GM11168 (cell line): ENCODE data around the gene CTXN1.

Experiments used
- in situ Hi-C: fragments of 300-500 bp; cut with MboI; formaldehyde crosslinking; loops from one replicate; pipeline ENCODE4 v1.12.0; 2022; ENCODE audit warnings: low sequenced_read_pairs; ENCODE audit not compliant: unreplicated experiment

CTXN1 gene

DNA sequence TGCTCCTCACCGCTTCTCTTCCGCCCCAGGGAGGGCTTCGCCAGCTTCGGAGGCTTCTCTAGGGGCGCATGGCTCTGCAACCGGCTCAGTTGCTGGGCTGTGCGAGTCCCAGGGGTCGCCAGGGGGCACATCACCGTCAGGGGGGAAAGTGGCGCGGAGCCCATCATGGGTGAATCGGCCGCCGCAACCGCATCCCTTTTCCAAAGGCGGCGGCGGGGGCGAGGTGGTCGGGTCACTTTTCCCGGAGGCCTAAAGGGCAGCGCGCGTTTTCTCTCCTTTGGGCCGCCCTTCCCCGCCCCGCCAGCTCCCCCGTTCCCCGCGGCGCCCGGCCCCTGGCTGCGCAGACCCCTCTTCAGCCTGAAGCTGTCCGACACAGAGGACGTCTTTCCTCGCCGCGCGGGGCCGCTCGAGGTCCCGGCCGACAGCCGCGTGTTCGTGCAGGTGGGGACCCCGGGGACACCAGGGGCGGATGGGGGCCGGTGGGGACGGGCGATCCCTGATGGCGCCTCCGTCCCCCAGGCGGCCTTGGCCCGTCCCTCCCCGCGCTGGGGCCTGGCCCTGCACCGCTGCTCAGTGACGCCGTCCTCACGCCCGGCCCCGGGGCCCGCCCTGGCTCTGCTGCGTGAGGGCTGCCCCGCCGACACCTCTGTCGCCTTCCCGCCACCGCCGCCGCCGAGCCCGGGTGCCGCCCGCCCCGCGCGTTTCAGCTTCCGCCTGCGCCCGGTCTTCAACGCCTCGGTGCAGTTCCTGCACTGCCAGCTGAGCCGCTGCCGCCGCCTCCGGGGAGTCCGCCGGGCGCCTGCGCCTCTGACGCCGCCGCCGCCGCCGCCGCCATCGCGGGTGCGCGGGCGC lies 9.6 kb downstream of the CTXN1 start:
- in situ Hi-C loops: no loop called here

DNA sequence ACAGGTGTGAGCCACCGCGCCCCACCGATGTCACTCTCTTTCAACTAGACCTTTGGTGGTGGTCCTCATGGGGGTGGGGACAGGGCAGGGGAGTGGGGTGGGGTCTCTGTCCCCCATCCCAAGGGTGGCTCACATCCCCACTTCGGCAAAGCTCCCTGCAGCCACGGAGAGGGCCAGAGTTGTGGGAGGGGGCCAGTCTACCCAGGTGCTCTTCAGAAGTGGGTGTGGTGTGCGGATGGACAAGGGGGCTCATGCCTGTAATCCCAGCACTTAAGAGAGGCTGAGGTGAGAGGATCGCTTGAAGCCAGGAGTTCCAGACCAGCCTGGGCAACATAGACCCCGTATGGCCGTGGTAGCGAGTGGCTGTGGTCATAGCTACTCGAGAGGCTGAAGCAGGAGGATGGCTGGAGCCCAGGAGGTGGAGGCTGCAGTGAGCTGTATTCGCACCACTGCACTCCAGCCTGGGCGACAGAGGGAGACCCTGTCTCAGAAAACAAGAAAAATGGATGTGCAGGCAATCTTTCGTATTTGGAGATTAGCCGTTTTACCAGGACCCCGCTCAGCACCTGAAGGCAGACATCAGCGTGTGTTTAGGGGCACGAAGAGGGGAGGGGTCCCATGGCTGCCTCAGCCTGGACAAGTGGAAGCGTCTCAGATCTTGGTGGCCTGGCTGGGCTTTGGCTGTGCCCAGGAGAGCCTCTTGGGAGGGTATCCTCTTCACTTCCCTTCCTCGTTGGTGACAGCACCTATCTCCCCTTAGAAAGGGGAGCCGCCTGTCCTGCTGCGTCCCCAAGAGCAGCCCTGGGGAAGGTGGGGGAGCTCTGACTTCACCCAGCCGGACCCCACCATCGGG lies 10.5 kb downstream of the CTXN1 start:
- in situ Hi-C loops: no loop called here

DNA sequence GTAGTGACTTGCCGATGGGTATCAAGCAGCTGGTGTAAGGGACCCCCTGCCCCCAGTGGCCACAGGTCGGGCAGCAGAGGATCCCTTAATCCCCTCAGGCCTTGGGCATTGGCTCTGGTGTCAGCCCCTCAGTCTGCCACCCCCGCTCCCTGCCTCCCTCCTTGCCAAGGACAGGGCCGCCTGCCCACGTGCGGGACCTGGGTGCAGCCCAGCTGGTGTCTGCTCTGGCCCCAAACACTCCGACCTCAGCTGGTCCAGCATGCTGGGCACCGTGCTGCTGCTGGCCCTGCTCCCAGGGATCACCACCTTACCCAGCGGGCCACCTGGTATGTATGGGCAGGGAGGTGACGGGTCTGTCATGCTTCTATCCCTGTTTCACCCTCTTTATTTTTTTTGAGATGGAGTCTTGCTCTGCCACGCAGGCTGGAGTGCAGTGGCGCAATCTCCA lies 11.3 kb downstream of the CTXN1 start, which contains the start of gene TGFBR3L:
TSS of gene TGFBR3L (plus strand) at position 233 of the 448 bp plus-strand sequence.
- in situ Hi-C loops: no loop called here

DNA sequence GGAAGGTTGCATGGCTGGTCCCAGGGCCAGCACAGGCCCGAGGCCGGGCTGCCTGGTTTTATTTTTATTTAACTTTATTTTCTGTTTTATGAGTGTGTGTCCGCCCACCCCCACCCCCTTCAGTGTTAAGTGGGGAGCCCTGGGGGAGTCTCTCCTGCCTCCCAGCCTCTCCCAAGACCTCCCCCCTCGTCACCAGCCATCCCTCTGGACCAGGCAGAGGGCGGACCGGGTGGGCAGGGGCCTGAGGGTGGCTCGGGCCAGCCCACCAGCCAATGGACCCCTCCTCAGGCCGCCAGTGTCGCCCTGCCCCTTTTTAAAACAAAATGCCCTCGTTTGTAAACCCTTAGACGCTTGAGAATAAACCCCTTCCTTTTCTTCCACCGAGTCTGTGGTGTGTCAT lies 11.8 kb downstream of the CTXN1 start:
- in situ Hi-C loops: no loop called here

DNA sequence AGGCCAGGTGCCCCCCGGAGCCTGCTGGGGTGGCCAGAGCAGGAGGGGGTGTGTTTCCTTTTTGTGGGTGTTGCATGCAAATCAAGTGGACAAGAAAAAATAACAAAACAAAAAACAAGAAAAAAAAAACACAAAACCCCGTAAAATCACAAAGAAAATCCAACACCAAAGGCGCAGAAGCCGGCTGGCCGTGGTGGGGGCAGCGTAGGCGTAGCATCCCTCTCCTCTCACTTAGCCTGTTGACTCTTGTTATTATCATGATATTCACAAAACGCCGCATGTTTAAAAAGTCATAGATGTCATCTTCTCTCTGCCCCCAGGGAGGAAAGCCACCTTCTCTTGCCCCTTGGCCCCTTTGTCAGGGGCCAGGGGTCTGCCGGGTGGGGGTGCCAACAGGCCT lies 12.3 kb downstream of the CTXN1 start:
- in situ Hi-C loops: no loop called here

DNA sequence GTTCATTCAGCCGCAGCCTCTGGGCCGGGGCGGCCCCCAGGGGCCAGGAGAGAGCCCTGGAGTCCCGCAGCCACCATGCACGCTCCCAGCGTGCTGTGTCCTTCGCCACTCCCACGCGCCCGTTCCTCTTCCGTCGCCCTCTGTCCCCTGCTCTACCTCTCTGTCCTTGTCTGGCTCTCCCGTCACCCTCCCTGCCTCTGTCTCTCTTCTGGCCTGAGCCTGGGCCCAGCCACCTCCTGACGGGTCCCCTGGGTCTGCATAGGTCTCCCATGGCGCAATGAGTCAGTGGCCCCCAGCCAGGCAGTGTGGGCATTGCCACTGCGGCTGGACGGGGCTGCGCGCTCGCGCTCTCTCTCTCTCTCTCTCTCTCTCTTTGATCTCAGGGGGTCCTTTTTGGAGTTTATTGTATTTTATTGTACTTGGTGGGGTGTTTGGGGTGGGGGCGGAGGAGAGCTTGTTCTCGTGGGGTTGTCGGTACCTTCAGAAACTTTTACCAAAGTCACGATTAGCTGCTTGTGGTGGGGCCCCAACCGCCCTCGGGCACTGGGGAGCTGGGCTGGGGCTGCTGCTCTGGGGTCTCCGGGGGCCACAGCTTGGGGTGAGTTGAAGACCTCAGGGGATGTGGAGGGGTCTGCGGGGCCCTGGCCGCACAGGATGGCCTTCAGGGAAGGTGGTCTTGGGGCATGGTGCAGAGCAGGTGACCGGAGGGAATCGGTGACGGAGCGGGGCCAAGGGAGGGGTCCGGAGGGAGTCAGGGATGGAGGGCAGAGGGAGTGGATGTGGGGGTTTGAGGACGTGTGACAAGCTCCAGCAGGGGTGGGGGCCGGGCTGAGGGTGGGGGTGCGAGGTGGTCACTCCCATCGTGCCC lies 13.0 kb downstream of the CTXN1 start:
- in situ Hi-C loops: no loop called here

DNA sequence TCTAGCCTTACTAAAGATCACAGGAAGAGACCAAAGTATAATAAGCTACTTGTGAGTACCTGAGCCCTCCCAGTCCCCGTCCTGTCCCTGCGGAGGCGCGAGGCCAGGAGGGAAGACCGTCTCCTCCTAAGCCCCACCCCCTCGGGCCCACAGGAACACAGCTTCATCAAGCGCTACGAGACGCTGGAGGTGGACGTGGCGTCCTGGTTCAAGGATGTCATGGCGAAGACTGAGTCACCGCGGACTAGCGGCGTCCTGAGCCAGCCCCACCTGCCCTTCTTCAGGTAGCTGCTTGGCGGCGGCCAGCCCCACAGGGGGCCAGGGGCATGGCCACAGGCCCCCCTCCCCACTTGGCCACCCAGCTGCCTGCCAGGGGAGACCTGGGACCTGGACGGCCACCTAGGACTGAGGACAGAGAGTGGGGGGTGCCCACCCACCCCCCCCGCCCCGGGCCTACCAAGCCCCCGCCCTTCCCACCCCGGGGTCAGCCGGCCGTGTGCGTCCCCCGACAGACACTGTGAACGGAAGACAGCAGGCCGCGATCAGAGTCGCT lies 13.7 kb downstream of the CTXN1 start:
- in situ Hi-C loops: no loop called here

DNA sequence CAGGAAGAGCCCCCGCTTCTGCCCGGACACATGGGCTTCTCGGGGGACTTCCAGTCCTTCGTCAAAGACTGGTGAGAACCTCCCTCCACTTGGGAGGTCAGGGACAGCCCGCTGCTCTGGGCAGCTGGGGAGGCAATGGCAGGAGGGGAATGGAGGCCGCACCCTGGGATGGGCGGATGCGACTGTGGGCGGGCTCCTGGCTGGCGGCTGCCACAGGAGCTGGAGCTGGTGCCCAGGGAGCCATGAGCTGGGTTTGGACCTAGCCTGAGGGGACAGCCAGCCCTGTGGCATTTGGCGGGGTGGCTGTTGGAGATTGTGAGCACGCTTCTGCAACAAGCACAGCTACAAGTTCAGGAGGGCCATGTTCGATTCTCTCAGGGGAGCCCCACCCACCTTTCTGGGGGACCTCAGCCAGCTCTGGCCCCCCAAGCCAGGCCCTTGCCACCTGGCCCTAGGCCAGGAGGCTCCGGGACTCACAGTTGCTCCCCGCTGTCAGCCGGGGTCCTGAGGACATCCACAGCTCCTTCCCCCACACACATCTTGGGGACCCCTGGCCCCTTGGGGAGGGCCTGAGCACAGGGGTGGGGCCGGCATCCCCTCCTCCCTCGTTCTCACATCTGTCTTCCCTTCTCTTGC lies 14.3 kb downstream of the CTXN1 start:
- in situ Hi-C loops: no loop called here

DNA sequence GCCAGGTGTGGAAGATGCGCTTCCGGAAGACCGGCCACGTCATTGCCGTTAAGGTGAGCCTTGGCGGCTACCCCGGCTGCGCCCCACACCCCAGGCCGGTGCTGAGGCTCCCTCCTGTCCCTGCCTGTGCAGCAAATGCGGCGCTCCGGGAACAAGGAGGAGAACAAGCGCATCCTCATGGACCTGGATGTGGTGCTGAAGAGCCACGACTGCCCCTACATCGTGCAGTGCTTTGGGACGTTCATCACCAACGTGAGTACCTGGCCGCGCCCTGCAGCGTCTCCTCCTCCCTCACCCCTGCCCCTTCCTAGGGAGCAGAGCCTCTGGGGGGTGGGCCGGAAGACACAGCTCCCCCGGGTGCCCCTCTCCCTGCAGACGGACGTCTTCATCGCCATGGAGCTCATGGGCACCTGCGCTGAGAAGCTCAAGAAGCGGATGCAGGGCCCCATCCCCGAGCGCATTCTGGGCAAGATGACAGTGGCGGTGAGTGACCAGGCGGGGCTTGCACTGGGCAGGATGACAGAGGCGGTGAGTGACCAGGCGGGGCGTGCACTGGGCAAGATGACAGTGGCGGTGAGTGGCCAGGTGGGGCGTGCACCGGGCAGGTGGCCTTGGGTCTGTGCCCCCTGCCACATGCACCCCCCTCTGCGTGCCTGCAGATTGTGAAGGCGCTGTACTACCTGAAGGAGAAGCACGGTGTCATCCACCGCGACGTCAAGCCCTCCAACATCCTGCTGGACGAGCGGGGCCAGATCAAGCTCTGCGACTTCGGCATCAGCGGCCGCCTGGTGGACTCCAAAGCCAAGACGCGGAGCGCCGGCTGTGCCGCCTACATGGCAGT lies 15.4 kb downstream of the CTXN1 start:
- in situ Hi-C loops: no loop called here

DNA sequence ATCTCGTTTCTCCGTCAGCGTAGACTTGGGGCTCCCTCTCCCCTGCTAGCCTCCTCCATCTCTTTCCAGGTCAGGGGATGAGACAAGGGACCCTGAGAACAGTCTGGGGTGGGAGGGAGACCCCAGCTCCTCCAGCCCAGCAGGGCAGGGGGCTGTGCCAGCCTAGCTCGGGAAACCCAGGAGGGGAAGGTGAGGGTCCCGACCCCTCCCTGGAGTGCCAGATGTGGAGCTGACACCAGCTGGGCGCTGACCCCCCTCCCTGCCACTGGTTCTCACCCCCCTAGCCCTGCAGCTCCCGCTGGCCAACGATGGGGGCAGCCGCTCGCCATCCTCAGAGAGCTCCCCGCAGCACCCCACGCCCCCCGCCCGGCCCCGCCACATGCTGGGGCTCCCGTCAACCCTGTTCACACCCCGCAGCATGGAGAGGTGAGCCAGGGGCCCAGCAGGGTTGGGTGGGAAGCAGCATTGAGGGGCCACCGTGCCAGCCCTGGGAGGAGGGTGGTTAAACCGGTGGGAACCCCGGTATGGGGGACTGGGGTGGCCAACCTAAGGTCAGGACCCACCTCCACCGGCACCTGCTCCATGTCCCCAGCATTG lies 16.4 kb downstream of the CTXN1 start:
- in situ Hi-C loops: no loop called here

DNA sequence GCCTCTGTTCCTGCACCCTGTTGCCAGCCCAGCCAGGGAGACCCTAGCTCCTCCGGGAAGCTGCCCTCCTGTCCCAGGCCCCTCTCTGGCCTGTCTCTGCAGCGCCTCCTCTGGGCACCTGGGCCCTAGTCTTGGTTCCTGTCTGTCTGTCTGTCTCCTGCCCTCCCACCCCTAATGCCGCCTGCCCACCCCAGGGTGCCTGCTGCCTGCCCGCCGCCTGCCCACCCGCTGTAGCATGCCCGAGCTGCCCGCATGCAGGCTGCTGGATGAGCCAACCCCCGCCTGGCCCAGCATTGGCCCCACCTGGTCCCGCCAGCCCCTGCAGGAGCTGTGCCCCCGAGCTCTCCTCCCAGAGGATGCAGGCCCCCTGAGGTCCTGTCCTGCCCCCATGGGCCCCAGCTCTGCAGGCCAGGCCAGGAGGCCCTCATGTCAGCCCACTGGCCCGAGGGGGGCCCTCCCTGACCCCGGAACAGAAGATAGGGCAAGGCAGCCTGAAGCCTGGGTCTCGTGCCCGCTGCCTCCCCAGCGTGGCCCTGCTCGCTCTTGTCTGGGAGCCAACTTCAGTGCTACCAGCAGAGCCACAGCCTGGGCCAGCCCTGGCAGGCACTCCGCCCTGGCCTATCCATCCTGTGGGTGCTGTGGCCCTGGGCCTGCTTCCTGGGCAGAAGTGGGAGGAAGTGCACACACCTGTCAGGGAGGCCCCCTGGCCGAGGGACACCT lies 17.0 kb downstream of the CTXN1 start:
- in situ Hi-C loops: no loop called here

DNA sequence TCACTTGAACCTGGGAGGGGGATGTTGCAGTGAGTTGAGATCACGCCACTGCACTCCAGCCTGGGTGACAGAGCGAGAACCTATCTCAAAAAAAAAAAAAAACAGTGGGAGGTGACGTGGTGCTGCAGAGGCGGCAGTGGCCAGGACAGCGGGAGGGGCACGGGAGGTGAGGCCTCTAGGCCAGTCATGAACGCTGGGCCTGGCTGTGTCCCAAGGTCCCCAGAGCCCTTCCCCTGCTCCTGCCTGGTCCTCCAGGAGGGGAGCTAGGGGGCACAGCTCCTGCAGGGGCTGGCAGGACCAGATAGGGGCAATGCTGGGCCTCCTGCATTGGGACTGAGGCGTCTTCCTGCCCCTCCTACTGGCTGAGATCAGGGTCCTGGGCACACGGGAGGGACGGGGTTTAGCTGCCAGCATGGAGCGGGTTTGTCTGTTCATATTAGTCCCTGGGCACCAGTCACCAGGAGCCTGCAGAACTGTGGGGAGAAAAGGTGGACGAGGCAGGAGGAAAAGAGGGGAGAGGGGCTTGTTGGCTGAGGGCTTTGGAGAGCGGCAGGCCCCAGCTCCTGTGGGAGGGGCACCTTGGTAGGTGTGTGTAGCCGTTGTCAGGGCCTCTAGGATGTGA lies 17.7 kb downstream of the CTXN1 start:
- in situ Hi-C loops: no loop called here

DNA sequence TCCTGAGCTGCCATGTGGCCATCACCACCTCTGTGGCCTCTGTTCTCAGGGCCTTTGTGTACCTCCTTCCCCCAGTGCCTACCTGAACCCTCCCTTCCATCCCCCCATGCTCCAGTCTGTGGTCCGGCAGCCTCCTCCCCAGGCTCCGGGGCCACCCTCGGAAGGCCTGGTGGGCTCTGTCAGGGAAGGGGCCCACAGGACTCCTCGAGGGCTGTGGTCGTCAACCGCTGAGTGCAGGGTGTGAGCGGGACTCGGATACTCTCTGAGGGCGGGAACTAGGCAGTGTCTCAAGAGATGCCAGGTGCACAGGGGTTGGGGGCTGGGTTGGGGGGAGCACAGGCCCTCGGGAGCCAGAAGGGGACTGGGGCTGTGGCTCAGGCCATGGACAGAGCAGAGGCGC lies 18.4 kb downstream of the CTXN1 start:
- in situ Hi-C loops: no loop called here

DNA sequence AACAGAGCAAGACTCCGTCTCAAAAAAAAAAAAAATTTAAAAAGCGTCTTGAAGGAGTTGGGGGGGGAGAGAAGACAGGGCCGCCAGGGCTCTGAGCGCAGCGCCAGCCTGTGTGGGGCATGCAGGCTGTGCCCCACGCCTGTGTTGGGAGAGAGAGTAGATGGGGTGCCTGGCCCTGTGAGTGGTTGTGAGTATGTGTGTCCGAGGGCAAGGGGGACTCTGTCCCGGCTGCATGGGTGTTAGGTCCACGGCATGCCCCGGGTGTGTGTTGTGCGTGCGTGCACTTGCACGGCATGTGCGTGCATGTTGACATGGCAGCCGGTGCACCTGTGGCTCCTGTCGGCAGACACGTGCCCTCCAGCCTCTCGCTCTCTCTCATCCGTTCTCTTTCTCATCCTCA lies 18.8 kb downstream of the CTXN1 start:
- in situ Hi-C loops: no loop called here

DNA sequence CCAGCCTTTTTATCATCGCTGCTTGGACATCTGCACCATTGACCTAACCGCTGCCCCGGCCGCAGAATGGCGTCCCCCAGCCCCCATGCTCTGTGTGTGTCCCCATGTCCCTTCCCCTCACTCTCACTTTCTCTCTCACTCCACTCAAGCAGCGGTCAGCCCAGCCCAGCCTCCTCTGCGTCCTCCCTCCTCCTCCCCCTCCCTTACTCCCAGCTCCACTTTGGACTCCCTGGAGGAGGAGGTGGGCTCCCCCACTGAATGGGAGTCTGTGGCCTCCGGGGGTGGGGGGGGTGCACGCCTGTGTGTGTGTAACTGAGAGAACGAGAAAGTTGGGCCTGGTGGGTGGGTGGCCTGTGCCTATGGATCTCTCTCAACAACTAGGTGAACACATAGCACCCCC lies 20.1 kb downstream of the CTXN1 start:
- in situ Hi-C loops: no loop called here

DNA sequence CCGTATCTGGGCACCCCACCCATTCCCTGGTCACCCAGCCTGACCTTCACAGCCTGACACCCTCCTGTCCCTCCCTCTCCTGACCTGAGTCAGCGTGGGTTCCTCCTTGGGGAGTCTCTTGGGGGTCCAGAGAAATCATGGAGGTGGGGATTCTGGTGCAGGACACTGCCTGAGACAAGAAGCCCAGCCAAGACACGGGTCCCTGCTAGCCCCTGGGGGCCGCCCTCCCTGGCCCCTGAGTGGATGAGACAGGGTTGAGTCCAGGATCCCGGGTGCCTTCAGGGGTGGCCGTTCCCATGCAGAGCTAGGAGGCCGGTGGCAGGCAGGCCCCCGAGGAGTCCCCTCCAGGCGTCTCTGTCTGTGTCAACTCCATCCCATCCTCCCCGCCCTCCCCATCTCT lies 20.7 kb downstream of the CTXN1 start:
- in situ Hi-C loops: no loop called here
